ENCODE data around the gene TMCC1.

The TMCC1 gene

DNA sequence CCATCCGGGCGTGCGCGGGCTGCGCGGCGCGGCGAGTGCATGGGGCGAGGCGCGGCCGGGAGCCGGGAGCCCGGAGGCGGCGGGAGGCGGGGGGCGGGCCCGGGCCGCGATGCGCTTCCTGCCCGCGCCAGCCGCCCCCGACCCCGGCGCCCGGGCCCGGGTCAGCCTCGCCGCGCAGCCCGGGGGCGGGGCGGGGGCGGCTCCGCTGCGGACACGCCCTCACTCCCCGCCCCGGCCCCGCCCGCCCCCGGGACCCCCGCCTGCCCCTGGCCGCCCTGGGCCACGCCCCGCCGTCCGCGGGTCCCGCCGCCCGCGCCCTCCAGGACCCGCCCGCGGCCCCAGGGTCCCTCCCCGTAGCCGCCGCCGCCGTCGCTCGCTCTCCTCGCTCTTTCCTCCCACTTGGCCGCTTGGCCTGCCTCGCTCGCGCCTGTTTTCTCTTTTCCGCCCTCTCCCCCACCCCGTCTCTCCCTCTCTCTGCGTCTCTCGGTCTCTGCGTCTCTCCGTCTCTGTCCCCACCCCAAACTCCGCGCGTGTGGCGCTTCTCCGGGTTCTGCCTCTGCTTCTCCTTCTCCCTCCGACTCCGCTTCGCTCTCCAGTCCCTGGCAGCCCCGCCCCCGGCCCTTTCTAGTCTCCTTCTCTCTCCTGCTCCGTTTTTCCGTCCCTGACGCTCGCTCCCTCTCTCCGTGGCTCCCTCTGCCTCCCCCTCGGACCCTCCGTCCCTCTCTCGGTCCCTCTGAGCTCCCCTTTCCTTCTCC, 286.7 kb downstream of the TMCC1 start, which contains the start of gene PLXND1:
TSS of gene PLXND1 (minus strand) at position 41 of the 755 bp plus-strand sequence. CDS start at position 4, 37 bp downstream.
- DNase-seq, result no peak

DNA sequence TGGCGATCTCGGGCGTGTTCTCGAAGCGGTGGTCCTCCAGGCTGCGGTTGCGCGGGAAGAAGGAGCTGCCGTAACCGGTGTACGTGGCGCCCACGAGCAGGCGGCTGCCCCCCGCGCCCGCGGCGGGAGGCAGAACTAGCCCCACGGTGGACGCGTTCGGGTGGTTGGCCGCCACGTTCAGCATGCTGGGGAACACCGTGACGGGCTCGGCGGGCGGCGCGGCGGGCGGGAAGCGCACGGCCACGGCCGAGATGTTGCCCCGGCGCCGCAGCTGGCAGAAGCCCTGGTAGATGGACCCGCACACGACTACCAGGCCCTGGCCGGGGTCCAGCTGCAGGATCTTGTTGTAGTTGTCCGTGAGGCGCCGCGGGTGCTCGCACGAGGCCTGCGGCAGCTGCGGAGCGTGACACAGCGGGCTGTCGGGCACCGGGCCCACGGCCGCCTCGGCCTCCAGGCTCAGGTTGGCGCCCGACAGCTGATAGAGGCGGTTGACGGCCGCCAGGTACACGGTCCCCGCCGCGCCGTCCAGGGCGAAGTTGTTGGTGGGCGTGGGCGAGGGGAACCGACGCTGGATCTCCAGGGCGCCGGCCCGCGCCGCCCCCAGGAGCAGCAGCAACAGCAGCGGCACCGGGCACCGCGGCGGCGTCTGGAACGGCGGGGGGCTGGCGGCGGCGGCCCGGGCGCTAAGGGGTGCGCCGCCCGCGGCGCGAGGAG, 287.4 kb downstream of the TMCC1 start:
- no peak for DNase-seq

DNA sequence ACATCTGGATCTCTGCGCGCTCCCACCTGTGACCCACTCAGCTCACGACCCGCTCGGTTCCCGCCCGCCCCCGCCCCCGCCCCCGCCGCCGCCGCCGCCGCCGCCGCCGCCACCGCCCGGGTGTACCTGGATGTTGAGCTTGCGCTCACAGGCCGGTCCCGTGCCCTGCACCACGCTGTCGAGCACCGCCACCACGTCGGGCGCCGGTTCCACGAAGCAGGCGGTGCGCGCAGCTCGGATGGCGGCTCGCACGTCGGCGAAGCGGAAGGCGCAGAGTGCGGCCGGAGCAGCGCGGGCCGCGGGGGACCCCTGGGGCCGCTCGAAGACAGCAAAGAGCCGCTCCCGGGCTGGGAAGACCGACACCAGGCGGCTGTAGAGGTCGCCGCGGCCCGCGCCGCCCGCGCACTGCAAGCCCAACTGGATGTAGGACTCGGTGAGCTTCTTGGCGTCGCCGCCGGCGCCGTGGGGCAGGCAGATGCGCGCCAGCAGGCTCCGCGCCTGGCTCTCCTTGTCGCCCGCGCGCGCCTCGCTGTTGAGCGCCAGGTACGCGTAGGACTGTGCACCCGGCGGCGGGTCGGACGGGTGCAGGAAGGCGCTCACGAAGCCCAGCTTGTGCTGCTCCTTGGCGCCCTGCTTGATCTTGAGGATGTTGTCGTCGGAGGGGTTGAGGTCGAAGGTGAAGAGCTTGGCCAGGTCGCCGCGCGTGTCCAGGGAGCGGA, 288.1 kb downstream of the TMCC1 start:
- no peak for DNase-seq

DNA sequence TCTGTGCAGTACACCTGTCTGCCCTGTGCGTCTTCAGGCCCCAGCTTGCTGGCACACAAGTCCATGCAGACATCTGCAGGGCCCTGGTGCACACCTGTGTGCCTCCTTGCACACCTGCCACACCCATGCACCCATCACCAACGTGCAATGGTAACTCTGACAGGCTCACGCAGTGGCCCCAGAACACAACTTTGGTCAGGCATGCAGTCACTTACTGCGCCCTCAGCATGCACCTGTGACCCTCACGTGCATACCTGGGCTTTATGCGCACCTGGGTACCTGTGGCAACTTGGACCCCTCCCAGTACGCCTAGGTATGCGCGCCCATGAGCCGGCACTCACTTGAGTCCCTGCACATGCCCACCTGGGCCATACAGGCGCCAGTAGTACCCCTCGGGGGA, 288.7 kb downstream of the TMCC1 start:
- DNase-seq, result no peak

DNA sequence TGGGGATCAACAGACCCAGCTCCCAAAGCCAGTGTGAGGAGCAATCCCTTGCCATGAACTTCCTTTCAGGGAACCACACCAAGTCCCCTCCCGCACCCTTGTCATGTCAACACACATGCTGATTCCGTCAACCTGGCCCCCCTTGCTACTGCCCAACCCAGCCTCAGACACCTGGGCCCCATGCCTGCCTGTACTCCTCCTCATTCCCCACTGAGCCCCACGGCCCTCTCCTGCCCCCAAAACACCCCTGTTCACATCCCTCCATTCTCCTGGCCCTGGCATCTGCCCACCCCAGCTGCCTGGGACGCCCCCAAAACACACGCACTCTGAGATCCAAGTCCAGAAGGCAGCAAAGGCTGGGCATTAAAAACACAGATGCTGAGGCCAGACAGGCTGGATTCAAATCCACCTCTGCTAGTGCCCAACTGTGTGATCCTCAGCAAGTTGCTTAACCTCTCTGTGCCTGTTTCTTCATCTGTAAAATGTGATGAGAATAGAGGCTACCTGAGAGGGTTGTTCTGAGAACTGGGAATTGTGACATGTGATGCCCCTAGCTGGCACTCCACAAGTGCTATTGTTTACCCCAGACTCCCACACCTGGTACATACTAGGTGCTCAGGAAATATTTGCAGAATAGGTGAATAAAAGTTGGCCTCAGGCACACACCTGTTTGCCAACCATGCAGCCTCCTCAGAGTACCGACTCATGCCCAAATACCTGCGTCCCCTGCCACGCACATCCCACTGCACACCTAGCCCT, 289.3 kb downstream of the TMCC1 start:
- DNase-seq, result no peak

DNA sequence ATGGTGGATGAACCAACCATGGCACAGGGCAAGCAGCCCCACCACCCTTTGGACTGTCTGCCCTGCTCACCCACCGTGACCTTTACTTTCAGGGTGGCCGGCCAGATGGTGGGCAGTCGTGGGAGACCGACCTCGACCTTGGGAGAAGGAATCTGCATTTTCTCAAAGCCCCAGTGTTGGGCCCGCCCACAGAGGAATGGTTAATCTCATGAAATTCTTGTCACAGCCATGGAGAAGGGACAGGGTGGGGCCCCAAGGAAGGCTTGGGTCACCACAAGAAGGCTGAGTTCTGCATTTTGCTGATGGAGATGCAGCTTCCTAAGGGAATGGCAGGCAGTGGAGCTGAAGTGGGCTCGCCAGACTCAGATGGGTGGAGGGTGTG, 290.0 kb downstream of the TMCC1 start:
- DNase-seq, result no peak

DNA sequence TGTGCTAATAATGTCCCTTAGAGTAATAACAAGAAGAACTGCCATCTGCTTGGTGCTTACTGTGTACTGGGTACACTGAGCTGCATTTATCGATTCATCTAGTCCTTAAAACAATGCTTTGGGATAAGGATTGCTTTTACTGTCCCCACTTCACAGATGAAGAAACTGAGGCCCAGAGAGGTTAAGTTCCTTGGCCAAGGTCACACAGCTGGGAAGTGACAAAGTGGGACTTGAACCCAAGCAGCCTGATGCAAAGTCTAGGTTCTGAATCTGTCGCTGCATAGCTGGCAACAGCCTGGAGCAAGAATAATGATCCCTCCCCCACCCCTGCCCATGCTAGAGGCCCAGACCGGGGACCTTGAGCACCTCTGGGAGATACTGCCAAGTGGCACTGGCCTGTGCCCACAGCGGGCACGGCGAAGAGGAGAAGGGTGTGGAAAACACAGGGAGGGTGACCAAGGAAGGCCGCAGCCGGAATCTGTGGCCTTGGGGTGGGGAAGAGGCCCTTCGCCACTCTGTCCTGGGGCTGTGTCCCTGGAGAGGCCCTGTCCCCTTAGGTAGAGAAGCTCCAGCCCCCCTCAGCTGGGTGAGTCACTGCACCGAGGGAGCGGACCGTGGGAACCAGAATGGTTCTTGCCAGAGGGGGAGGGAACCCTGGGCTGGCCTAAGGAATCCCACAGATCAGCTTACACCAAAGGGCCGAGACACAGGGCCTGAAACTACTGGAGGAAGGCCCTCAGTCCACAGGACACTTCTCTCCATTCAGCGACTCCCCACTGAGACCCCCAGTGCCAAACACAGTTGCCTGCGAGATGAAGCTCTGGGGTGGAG, 290.6 kb downstream of the TMCC1 start:
- no peak for DNase-seq

DNA sequence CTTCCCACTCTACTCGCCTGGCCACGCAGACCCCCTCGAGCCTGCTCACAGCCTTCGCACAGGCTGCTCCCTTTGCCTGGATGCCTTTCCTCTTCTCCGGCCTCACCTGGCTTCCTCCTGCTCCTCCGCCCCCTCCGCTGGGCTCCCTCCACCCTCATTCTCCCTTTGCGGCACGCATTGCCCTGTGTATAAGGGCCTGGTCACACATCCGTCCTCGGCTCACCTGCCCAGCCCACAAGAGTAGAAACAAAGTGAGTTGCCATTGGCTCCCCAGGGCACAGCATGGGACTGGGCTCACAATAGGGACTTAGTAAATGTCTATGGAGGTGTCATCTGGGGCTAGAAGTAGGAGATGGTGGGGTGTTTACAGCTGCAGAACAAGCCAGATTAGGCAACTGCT, 291.2 kb downstream of the TMCC1 start:
- DNase-seq, result no peak

DNA sequence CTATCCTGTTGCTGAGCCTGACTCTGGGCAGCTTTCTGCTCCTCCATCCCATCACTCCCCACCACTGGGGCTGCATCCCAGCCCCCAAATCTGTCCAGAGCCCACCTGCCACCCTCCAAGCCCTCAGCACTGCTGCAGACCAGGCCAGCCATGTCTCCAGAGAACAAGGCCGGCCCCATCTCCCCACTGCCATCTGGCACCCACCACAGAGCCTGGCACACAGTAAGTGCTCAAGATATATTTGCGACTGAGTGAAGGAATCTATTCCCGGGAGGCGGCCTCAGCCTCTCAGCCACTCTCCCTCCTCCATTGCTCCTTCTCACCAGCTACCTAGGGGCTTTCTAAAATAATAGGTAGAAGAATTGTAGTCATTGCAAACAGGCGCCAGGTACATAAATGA, 291.8 kb downstream of the TMCC1 start:
- DNase-seq, result no peak

DNA sequence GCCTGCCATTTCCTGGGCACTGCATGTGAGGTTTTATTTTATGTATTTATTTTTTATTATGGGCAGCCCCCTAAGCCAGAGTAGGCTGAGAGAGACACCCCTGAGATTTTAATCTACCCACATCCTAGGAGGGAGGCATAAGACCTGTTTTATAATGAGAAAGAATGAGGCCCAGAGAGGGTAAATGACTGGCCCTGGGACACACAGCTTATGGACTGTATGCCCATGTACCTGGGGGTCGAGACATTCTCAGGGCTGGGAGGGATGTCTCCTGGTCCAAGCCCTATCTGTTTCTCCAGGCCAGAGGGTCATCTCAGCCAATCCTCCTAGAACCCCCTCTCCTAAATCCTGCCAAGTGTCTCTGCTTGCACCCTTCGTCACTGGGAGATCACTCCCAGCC, 293.2 kb downstream of the TMCC1 start:
- no peak for DNase-seq

DNA sequence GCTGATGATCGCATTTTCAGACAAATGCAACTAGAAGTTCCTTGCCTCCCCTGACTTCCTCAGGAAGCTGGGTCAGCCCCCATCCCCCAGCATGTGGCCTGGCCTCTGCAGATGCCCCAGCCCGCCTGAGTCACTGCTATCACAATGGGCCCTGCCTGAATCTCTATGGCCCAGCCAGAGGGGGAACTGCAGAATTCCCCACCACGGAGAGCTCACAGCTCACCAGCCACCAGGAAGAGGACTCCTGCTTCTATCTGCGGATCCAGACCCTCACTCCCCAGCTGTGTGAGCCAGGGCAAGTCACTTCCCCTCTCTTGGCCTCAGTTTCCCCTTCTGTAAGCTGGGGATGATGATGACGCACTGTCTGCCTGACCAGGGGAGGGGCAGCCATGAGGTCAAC, 293.9 kb downstream of the TMCC1 start:
- no peak for DNase-seq

DNA sequence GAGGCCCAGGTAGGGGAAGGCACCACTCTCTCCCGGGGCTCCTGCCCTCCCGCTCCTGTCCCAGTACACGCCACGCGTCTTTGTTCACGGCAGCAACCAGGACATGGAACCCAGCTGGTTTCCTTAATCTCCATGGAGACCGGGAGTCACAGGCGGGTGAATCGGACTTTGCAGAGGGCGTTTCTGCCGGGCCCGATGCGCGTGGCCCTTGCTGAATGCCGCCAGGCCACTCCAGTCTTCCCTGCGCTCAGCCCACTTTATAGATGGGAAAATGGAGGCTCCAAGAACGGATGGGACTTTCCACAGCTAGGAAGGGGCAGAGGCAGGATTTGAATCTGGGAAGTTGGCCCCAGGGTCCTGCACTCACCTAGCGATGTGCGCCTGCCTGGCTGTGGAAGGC, 294.4 kb downstream of the TMCC1 start:
- no peak for DNase-seq

DNA sequence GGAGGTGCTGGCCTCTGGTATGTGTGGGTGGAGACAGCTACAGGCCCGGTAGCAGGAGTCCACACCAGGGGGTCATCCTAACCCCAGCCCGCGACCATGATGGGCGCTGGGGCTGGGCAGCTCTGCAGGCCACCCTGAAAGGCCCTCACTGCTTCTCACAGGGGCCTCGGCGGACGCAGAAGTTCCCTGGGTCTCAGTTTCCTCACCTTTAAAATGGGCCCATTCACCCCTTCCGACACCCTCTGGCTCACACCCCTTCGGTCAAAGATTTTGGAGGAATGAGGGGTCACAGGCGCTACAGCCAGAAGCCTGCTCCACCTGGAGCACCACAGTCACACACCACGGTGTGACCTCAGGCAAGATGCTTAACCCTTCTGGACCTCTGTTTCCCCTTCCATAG, 295.0 kb downstream of the TMCC1 start:
- no peak for DNase-seq

DNA sequence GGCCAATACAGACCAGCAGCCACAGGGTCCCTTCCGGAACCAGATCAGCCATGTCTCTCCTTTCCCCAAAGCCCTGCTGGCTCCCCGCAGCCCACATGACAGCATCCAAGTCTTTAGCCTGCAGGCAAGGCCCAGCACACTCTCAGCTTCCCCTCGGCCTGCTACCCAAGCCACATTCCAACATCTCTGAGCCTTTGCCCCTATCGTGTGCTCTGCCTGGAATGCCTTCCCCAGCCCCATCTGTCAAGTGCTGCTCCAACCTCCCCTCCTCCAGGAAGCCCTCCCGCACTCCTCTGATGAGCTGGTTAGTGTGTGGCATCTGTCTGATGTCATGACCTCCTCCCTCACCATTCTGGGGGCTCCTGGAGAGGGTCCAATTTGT, 295.5 kb downstream of the TMCC1 start:
- no peak for DNase-seq
